Body of pancreas (tissue), 4 donors: ENCODE results near the gene ARHGAP22.

Experiments
- CTCF ChIP-seq, 7 experiments: fragments of 450-650 bp in 4 of 7; fragments of 200-600 bp in 3 of 7; sonication (generic) in 3 of 7; IDR thresholded peaks; one replicate each; pipeline ENCODE4 v1.5.1; 2016 to 2019; ENCODE audit warnings: antibody characterized with exemption in 7 of 7
- POLR2A ChIP-seq, 3 donors: fragments of 450-650 bp; IDR thresholded peaks; one replicate each; pipeline ENCODE4 v1.6.1; 2016; ENCODE audit warnings: antibody characterized with exemption in 3 of 3, mild to moderate bottlenecking in 2 of 3

GRCh38 chr10:48465860-48466521 lies 138.9 kb downstream of the ARHGAP22 start:
- TF ChIP-seq POLR2A (IDR thresholded peaks at IDR 0.05), result no peak
- TF ChIP-seq CTCF (IDR thresholded peaks at IDR 0.05), result no peak
